NCI-H128 (cell line): ENCODE data around the gene ZNF367.
A peak's percentile ranks its signal among the peaks of the same experiment; 100 is the strongest.

ENCODE experiments used
- DNase-seq: peaks from one replicate; lab custom pipeline; 2025; ENCODE audit not compliant: unreplicated experiment; lab: John Stamatoyannopoulos, UW

Gene ZNF367

DNA sequence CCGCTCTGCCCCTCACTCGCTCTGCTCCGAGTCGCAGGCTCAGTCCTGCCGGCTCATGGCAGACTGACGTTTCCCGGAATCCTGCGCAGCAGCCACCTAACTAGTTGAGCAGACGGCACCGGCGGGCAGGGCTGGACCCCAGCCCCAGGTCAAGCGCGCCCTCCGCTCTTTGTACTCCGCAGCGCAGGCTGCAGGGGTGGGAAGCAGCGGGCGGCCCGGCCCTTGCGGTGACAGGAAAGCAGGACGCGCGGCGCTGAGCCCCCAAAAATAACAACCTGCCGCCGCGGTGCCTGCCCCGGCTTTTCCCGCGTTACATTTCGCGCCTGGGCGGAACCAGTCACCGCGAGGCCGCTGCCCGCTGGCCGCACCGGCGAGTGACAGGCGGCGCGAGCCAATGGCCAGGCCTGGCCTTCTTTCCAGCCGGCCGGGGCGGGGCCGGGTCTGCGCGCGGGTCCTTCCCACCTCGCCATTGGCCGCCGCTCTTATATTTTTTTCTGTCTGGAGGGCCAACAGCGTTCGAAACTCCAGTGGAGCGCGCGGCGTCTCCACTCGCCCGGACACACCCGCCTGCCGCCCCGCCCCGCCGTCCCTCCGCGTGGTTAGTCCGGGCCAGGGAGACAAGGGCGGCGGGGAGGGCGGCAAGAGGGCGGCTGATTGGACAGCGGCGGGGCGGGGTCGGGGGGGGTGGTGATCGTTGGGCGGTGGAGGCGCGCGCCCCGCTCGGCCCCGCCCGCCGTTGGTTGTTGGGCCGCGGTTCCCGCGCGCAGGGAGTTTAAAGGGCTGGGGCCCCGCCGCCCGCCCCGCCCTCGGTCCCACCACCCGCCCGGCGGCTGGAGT, at the start of gene ZNF367:
Gene ZNF367, minus strand, starts transcription at position 288 of the 837 bp plus-strand sequence. CDS start 338 bp downstream, outside the sequence.
- DNase-seq: peak; percentile 88

DNA sequence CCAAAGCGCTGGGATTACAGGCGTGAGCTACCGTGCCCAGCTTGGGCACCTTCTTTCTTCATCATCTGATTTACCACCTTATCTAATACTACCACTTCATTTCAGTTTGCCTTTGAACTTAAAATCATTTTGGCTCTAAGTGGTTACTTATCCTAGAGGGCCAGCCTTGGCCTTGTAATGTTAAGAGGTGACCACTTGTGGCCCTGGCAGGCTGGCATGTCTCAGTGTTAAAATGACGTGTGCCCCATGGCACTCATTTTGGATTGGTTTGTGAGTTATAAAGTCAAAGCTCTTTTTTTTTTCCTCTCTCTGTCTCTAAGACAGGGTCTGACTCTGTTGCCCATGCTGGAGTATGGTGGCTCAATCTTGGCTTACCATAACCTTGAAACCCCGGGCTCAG, 49.6 kb upstream of the ZNF367 start:
- no peak for DNase-seq

- no peak for DNase-seq
Measured at GRCh38 chr9:96464426-96464825, 46.3 kb upstream of the ZNF367 start.

GRCh38 chr9:96462541-96462940, 44.4 kb upstream of the ZNF367 start:
- no peak for DNase-seq

GRCh38 chr9:96461336-96461735, 43.2 kb upstream of the ZNF367 start:
- no peak for DNase-seq

DNA sequence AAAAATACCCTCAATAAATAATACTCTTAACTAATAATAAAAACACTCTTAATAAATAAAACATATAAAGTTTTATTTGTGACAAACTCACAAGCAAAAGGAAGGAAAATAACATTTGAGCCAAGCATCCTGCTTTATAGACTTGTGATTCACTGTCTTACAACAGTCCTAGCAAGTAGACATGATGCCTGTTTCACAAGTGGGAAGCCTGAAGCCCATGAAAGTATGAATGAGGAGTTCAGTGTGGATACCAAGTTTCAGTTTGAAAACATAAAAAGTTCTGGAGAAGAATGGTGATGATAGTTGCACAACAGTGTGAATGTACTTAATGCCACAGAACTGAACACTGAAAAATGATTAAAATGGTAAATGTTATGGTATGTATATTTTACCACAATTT, 42.7 kb upstream of the ZNF367 start:
- DNase-seq: no peak

DNA sequence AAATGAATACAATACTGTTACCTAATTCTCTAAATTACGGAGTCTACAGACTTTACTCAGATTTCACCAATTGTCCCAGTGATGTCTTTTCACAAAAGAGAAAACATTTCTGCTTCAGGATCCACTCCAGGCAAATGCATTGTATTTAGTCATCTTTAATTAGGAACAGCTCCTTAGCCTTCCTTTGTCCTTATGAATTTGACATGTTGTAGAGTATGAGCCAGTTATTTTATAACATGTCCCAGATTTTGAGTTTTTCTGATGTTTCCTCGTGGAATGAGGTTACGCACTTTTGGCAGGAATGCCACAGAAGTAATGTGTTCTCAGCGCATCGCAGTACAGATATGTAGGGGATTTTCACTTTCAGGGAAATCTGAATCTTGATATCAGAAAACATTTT, 42.3 kb upstream of the ZNF367 start:
- DNase-seq: no peak

DNA sequence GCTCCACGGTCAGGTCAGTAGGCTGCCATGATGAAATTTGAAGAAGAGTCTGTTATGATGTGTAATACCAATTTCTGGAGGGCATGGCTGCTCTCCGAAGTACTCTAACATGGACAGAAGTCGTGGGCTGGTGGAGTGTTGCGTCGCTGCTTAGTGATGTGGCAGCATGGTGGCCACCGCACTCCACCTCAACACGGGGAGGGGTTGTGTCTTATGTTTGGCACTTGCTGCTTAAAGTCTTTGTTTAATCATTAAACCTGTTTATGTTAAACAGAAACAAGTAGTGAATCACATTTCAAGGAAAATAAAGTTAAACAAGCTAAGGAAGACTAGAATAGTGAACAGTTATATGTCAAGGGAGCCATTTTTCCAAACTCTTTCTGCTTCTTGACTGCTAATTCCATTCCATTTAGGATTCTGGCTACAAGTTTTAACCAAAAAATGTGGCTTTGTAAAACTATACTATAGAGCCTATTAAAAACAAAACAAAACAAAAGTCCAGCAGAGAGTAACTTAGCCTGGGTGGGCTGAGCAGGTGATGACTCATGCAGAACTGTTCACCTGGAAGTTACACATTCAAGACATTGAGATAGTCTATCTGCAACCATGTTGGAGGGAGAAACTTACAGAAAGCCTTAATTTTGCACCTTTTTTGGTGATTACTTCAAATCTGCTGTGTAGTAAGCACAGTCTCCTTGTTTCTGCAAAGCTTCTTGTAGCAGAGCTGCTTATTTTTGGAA, 41.3 kb upstream of the ZNF367 start:
- no peak for DNase-seq

- DNase-seq: no peak
Measured at GRCh38 chr9:96458226-96458625, 40.1 kb upstream of the ZNF367 start.

DNA sequence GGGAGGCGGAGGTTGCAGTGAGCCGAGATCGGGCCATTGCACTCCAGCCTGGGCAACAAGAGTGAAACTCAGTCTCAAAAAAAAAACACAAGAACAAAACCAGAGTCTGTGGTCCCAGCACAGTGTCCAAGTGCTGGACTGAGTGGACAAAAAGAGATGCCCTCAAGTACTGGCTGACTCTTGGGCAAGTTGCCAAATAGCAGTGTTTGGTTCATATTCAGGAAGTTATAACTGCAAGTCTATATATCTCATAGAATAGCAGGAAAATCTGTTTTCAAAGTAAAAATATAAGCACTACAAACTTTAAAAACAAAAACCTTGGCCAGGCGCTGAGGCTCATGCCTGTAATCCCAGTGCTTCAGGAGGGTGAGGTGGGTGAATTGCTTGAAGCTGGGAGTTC, 39.1 kb upstream of the ZNF367 start:
- DNase-seq: no peak

GRCh38 chr9:96453625-96454024, 35.5 kb upstream of the ZNF367 start:
- no peak for DNase-seq

DNA sequence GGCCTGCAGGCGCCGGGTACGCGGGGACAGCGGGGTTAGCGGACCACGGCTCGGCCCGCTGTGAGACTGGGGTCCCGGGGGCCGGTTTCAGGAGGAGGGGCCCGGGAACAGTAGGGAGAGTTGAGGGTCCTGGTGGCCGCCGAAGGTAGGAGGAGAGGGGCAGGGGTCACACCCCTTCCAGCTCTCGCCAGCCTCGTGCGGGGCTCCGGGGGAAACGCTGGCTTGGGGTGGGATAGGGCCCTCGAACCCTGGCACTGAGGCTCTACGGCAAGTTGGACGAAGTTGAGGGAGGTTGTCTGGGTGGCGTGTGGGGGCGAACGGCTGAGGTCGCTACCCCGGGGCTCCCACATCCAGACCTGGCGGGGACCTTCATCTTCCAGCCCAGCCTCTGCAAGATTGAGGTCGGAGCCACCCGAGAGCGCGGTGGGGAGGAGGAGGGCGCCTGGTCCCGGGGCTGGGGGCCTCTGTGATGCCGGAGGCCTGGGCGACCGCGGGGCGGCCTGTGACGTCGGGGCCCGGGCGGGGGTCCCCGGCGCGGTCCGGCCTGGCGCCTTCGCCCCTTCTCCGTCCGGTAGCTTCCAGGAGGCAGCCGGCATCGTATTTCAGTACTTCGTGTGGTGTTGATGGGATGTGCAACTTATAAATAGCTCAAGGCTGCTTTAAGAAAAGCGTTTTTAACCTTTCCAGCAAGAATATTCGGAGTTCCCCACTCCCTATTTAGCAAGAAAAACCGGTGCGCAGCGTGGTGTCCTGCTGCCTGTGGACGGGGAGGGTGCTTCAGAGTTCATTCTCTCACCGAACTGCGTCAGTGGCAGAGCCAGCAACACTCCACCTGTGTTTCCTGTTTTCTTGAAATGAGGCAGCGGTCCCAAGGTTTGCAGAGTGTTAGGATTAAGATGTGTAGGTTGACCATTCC, 32.7 kb upstream of the ZNF367 start:
- DNase-seq: no peak

GRCh38 chr9:96449845-96450612, 31.9 kb upstream of the ZNF367 start, which contains the start of gene HABP4:
HABP4 (plus strand) TSS chr9:96450169; CDS start chr9:96450280, 111 bp downstream.
- peak; percentile 93 for DNase-seq

DNA sequence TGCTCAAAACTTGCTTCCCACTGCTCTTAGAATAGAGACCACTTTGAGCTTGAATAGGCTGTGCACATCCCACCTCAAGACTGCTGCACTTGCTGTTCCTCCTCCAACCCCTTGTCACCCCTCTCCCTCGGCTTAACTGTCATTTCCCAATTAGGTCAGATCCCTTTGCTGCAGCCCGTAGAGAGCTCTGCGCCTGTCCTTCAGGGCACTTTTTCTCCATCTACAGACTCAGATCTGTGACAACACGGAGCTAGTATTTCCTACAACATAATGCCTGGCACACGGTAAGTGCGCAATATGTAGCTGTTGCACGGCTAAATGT, 31.3 kb upstream of the ZNF367 start:
- no peak for DNase-seq

DNA sequence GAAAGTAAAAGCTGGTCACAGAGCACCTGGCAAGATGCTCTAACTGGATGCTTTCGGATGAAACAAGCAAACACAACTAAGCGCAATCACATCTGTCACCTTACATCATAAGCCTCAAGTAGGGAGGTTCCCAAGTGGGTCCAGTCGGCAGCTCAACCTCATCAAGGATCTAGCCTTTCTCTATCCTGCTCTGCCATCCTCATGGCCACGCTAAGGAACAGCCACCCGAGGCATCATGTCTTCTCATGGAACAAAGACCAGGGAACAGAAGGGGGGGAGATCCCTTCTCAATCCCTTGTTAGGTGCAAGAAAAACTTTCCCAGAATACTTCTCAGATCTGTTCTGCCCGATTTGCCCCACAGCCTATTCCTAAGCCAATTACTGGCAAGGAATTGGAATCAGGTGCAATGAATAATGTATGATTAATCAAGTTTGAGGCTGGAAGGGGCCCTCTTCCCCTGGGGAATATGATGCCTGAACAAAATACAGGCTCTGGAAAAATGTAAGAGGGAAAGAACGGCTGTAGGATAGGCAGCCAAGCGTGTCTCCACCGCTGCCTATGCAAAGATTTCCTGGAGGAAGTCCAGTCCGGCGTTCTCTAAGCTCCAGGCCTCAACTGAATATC, 30.5 kb upstream of the ZNF367 start:
- no peak for DNase-seq

DNA sequence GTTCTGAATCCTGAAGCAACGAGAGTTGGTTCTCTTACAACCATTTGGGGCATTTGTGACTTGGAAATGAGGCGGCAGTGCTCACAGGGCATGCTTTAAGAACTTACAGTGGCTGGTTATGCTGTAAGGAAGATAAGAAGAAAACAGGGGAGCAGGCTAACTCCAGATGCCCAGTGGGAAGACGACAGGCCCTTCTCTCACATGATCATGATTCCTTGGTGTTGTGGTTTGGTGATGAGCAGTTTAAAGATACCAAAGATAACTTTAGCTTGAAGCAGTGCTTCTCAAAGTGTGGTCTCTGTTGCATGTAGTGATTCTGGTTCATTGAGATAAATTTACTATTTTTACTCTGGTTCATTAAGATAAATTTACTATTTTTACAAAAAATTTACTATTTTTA, 29.2 kb upstream of the ZNF367 start:
- no peak for DNase-seq

- no peak for DNase-seq
Measured at GRCh38 chr9:96442491-96442890, 24.3 kb upstream of the ZNF367 start.

- no peak for DNase-seq
Measured at GRCh38 chr9:96441798-96442445, 23.8 kb upstream of the ZNF367 start.

DNA sequence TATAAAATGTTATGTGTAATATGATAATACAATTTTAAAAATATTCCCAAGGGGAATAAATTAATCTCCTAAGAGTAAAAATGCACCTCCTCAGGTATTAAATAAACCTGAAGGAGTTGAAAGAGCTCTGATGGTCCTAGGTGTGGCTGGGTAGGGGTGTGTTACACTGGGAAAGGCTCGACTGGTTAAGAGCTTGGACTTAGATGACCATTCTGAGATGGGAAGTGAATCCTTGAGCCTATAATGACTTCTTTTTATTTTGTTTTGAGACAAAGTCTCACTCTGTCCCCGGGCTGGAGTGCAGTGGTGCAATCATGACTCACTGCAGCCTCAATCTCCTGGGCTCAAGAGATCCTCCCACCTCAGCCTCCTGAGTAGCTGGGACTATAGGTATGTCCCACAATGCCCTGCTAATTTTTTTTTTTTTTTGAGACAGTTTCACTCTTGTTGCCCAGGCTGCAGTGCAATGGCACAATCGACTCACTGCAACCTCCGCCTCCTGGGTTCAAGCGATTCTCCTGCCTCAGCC, 22.6 kb upstream of the ZNF367 start:
- DNase-seq: no peak
